SK-N-SH treated with all-trans-retinoic acid at 6 μM for 48 hours (cell line): ENCODE measurements around the gene TFPI.

ENCODE experiments used
- ATAC-seq: fragments of 200-7000 bp; cut with Tn5 transposase; 3 replicates; pipeline ENCODE4 v1.9.1; 2020; ENCODE audit warnings: mild to moderate bottlenecking, moderate library complexity
- ARNTL ChIP-seq: fragments of 450-650 bp; formaldehyde crosslinking; IDR thresholded peaks from 2 replicates; pipeline ENCODE4 v1.5.0; 2020; ENCODE audit warnings: low read depth, mild to moderate bottlenecking, moderate library complexity, borderline replicate concordance
- BACH2 ChIP-seq: fragments of 250-450 bp; sonication (Bioruptor Pico); IDR thresholded peaks from 2 replicates; pipeline ENCODE4 v1.9.0; 2021; ENCODE audit warnings: mild to moderate bottlenecking, borderline replicate concordance
- CSDC2 ChIP-seq: fragments of 250-450 bp; sonication (Bioruptor Pico); IDR thresholded peaks from 2 replicates; pipeline ENCODE4 v1.5.0; 2020; ENCODE audit warnings: mild to moderate bottlenecking, moderate library complexity
- CSRNP3 ChIP-seq: fragments of 250-450 bp; sonication (Bioruptor Pico); IDR thresholded peaks from 2 replicates; pipeline ENCODE4 v1.5.1; 2021; ENCODE audit warnings: mild to moderate bottlenecking, moderate library complexity
- ESRRG ChIP-seq: fragments of 250-450 bp; sonication (Bioruptor Pico); IDR thresholded peaks from 2 replicates; pipeline ENCODE4 v1.6.1; 2021; ENCODE audit warnings: mild to moderate bottlenecking
- GLIS3 ChIP-seq: fragments of 250-450 bp; sonication (Bioruptor Pico); IDR thresholded peaks from 2 replicates; pipeline ENCODE4 v1.5.0; 2020; ENCODE audit warnings: mild to moderate bottlenecking, moderate library complexity
- ISL1 ChIP-seq: fragments of 250-450 bp; sonication (Bioruptor Pico); IDR thresholded peaks from 2 replicates; pipeline ENCODE4 v2.1.2; 2022; ENCODE audit warnings: mild to moderate bottlenecking, moderate library complexity
- PATZ1 ChIP-seq: fragments of 250-450 bp; sonication (Bioruptor Pico); IDR thresholded peaks from 2 replicates; pipeline ENCODE4 v1.8.0; 2020; ENCODE audit warnings: mild to moderate bottlenecking, moderate library complexity, borderline replicate concordance
- POU6F1 ChIP-seq: fragments of 250-450 bp; sonication (Bioruptor Pico); IDR thresholded peaks from 2 replicates; pipeline ENCODE4 v1.8.0; 2021; ENCODE audit warnings: low read depth, mild to moderate bottlenecking, moderate library complexity, borderline replicate concordance
- PPARA ChIP-seq: fragments of 250-450 bp; sonication (Bioruptor Pico); IDR thresholded peaks from 2 replicates; pipeline ENCODE4 v1.5.0; 2020; ENCODE audit warnings: mild to moderate bottlenecking, borderline replicate concordance
- RARB ChIP-seq: fragments of 250-450 bp; sonication (Bioruptor Pico); IDR thresholded peaks from 2 replicates; pipeline ENCODE4 v1.8.0; 2021; ENCODE audit warnings: mild to moderate bottlenecking, moderate library complexity
- SNAI2 ChIP-seq: fragments of 250-450 bp; sonication (Bioruptor Pico); IDR thresholded peaks from 2 replicates; pipeline ENCODE4 v1.5.0; 2020; ENCODE audit warnings: mild to moderate bottlenecking, moderate library complexity
- TOX ChIP-seq: fragments of 250-450 bp; sonication (Bioruptor Pico); IDR thresholded peaks from 2 replicates; pipeline ENCODE4 v1.8.0; 2021; ENCODE audit warnings: mild to moderate bottlenecking, moderate library complexity, borderline replicate concordance
- TSHZ2 ChIP-seq: fragments of 250-450 bp; sonication (Bioruptor Pico); IDR thresholded peaks from 2 replicates; pipeline ENCODE4 v1.5.0; 2020; ENCODE audit warnings: mild to moderate bottlenecking, moderate library complexity
- ZC3H10 ChIP-seq: fragments of 250-450 bp; sonication (Bioruptor Pico); IDR thresholded peaks from 2 replicates; pipeline ENCODE4 v1.5.1; 2021; ENCODE audit warnings: mild to moderate bottlenecking, moderate library complexity
- ZFP3 ChIP-seq: fragments of 250-450 bp; sonication (Bioruptor Pico); IDR thresholded peaks from 2 replicates; pipeline ENCODE4 v1.5.0; 2020; ENCODE audit warnings: mild to moderate bottlenecking, moderate library complexity
- ZFP30 ChIP-seq: fragments of 450-650 bp; formaldehyde crosslinking; IDR thresholded peaks from 2 replicates; pipeline ENCODE4 v1.5.0; 2022; ENCODE audit warnings: mild to moderate bottlenecking, moderate library complexity
- ZNF565 ChIP-seq: fragments of 450-650 bp; formaldehyde crosslinking; conservative IDR thresholded peaks from 2 replicates; pipeline ENCODE4 v1.5.0; 2020; ENCODE audit warnings: low read depth, mild to moderate bottlenecking, moderate library complexity
- ZNF70 ChIP-seq: fragments of 450-650 bp; formaldehyde crosslinking; IDR thresholded peaks from 2 replicates; pipeline ENCODE4 v1.5.0; 2020; ENCODE audit warnings: mild to moderate bottlenecking, moderate library complexity
- ZNF8 ChIP-seq: fragments of 450-650 bp; formaldehyde crosslinking; IDR thresholded peaks from 2 replicates; pipeline ENCODE4 v1.5.0; 2020; ENCODE audit warnings: mild to moderate bottlenecking, moderate library complexity
- TF ChIP-seq, protein P1 (sequence below): fragments of 250-450 bp; sonication (Bioruptor Pico); IDR thresholded peaks from 2 replicates; pipeline ENCODE4 v1.5.1; 2020; ENCODE audit warnings: low read depth, mild to moderate bottlenecking, moderate library complexity

TFPI gene

DNA sequence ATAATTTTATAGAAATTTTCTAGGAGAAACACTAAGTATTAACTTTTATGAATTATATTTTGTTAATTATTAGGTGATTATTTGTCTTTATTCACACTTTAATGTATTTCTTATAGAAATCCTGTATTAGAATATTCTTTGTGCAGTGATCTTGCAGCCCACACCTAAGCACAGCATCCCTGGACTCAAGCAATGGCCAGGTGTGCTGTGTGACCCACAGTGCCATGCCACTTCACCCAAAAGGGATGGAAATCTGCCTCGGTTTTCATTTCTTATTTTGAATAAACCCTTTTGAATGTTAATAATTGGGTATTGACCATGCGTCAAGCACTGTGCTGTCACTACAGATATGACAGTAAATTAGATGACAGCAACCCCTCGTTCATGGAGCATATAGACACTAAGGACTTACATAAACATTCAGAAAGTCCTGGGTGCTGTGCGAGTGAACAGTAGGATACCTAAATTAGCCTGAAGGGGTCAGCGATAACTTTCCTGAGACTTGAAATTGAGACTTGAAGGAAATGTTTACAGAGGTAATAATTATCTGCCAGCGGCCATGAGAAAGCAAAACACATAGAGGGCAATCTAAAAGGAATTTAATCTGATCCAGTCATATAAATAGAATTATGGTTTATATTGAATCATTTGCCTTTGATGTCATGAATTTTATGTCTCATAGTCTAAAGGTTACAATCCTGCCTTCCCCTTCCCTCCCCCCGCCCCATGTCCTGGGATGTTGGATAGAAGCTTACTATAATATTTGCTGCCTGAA lies 53.5 kb downstream of the TFPI start:
- TF ChIP-seq PPARA (CRISPR knock-in tag): no peak
- no peak for TF ChIP-seq BACH2 (CRISPR knock-in tag)
- peak; percentile 85 for ATAC-seq

- peak; percentile 87 for ATAC-seq
- TF ChIP-seq ARNTL (CRISPR knock-in tag) (no peak), ISL1 (CRISPR knock-in tag) (no peak), GLIS3 (CRISPR knock-in tag) (no peak), BACH2 (CRISPR knock-in tag) (no peak), ZNF565 (no peak), ZNF70 (CRISPR knock-in tag) (no peak)
These were observed 54.2 kb downstream of the TFPI start for GRCh38 chr2:187499941-187500532.

GRCh38 chr2:187497858-187498463 lies 56.3 kb downstream of the TFPI start:
- ATAC-seq: no peak
- no peak for TF ChIP-seq POU6F1 (CRISPR knock-in tag)
- TF ChIP-seq PATZ1 (CRISPR knock-in tag): no peak
- TF ChIP-seq PPARA (CRISPR knock-in tag): no peak
- TF ChIP-seq TSHZ2 (CRISPR knock-in tag): no peak
- TF ChIP-seq ZFP30: no peak
- TF ChIP-seq, protein P1, sequence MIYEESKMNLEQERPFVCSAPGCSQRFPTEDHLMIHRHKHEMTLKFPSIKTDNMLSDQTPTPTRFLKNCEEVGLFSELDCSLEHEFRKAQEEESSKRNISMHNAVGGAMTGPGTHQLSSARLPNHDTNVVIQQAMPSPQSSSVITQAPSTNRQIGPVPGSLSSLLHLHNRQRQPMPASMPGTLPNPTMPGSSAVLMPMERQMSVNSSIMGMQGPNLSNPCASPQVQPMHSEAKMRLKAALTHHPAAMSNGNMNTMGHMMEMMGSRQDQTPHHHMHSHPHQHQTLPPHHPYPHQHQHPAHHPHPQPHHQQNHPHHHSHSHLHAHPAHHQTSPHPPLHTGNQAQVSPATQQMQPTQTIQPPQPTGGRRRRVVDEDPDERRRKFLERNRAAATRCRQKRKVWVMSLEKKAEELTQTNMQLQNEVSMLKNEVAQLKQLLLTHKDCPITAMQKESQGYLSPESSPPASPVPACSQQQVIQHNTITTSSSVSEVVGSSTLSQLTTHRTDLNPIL (CRISPR knock-in tag): no peak
- no peak for TF ChIP-seq CSRNP3
- TF ChIP-seq ARNTL (CRISPR knock-in tag): no peak
- no peak for TF ChIP-seq BACH2 (CRISPR knock-in tag)
- TF ChIP-seq ZNF70 (CRISPR knock-in tag): no peak
- no peak for TF ChIP-seq SNAI2 (CRISPR knock-in tag)
- no peak for TF ChIP-seq TOX (CRISPR knock-in tag)
- TF ChIP-seq ESRRG: no peak
- TF ChIP-seq ZNF565: no peak
- no peak for TF ChIP-seq ZFP3
- TF ChIP-seq ZNF8: no peak
- no peak for TF ChIP-seq CSDC2
- no peak for TF ChIP-seq RARB (CRISPR knock-in tag)
- TF ChIP-seq ZC3H10 (CRISPR knock-in tag): no peak
